GM23338 (cell line): ENCODE measurements around the gene TIMM29. TPM values are rescaled to one million over a fixed set of nuclear protein-coding genes. Genes with fewer than 3 reads are reported as not detected.

ENCODE experiments used
- ATAC-seq: fragments of 200-7000 bp; cut with Tn5 transposase; 3 replicates; pipeline ENCODE4 v1.9.1; 2020
- DNase-seq: peaks from one replicate; pipeline ENCODE4 v3.0.0-alpha.2; 2015; ENCODE audit warnings: low spot score
- H2AFZ ChIP-seq: fragments of 200-600 bp; sonication (generic); 2 replicates; pipeline ENCODE4 v1.8.0; 2016; ENCODE audit warnings: antibody characterized with exemption, mild to moderate bottlenecking, moderate library complexity
- H3F3A ChIP-seq: fragments of 200-600 bp; sonication (generic); replicated peaks from 2 replicates; pipeline ENCODE4 v1.8.0; 2017; ENCODE audit warnings: antibody characterized with exemption, mixed run types, low read depth
- H3K27ac ChIP-seq: fragments of 200-600 bp; sonication (generic); 2 replicates; pipeline ENCODE4 v1.6.1; 2016; ENCODE audit warnings: low read depth
- H3K27me3 ChIP-seq: fragments of 200-600 bp; sonication (generic); 2 replicates; pipeline ENCODE4 v1.8.0; 2016; ENCODE audit warnings: mild to moderate bottlenecking, mixed run types, moderate library complexity; ENCODE audit not compliant: insufficient read depth
- H3K36me3 ChIP-seq: fragments of 200-600 bp; sonication (generic); 2 replicates; pipeline ENCODE4 v1.8.0; 2016; ENCODE audit warnings: mild to moderate bottlenecking; ENCODE audit not compliant: insufficient read depth
- H3K4me1 ChIP-seq: fragments of 200-600 bp; sonication (generic); 2 replicates; pipeline ENCODE4 v1.8.0; 2016; ENCODE audit warnings: mild to moderate bottlenecking, moderate library complexity; ENCODE audit not compliant: insufficient read depth
- H3K4me2 ChIP-seq: fragments of 200-600 bp; sonication (generic); 2 replicates; pipeline ENCODE4 v1.7.1; 2017; ENCODE audit warnings: mixed run types
- H3K4me3 ChIP-seq: fragments of 200-600 bp; sonication (generic); 2 replicates; pipeline ENCODE4 v1.6.1; 2016; ENCODE audit warnings: mixed run types
- H3K79me2 ChIP-seq: fragments of 200-600 bp; sonication (generic); replicated peaks from 2 replicates; pipeline ENCODE4 v1.8.0; 2017; ENCODE audit warnings: mild to moderate bottlenecking; ENCODE audit not compliant: insufficient read depth
- H3K9me2 ChIP-seq: fragments of 200-600 bp; sonication (generic); 2 replicates; pipeline ENCODE4 v1.8.0; 2017; ENCODE audit not compliant: insufficient read depth
- H4K20me1 ChIP-seq: fragments of 200-600 bp; sonication (generic); replicated peaks from 2 replicates; pipeline ENCODE4 v1.8.0; 2017; ENCODE audit warnings: mild to moderate bottlenecking; ENCODE audit not compliant: insufficient read depth
- H3K27ac Mint-ChIP-seq: 2 replicates; pipeline ENCODE4 v1.8.0; 2020; ENCODE audit warnings: inconsistent platforms, mild to moderate bottlenecking, moderate library complexity, mixed read lengths
- H3K27me3 Mint-ChIP-seq: 3 replicates; pipeline ENCODE4 v1.8.0; 2022; ENCODE audit warnings: low read depth, mild to moderate bottlenecking, moderate library complexity, mixed read lengths, inconsistent platforms; ENCODE audit not compliant: insufficient read depth, poor library complexity
- H3K36me3 Mint-ChIP-seq: 3 replicates; pipeline ENCODE4 v1.8.0; 2021; ENCODE audit warnings: low read depth, mild to moderate bottlenecking, inconsistent platforms, moderate library complexity, mixed read lengths
- H3K4me1 Mint-ChIP-seq: 3 replicates; pipeline ENCODE4 v1.8.0; 2020; ENCODE audit warnings: mild to moderate bottlenecking, inconsistent platforms, mixed read lengths
- H3K4me3 Mint-ChIP-seq: 3 replicates; pipeline ENCODE4 v1.8.0; 2021; ENCODE audit warnings: moderate library complexity, mild to moderate bottlenecking, inconsistent platforms, mixed read lengths
- H3K9me3 Mint-ChIP-seq: 3 replicates; pipeline ENCODE4 v1.8.0; 2020; ENCODE audit warnings: moderate library complexity, mild to moderate bottlenecking, inconsistent platforms, mixed read lengths
- CREB1 ChIP-seq: fragments of 250-450 bp; sonication (Bioruptor Pico); IDR thresholded peaks from 2 replicates; pipeline ENCODE4 v1.5.0; 2020; ENCODE audit warnings: low read depth, mild to moderate bottlenecking, moderate library complexity
- EZH2 ChIP-seq: fragments of 200-600 bp; sonication (generic); IDR thresholded peaks from one replicate; pipeline ENCODE4 v1.8.0; 2017; ENCODE audit warnings: antibody characterized with exemption, mild to moderate bottlenecking, low read depth; ENCODE audit not compliant: unreplicated experiment
- EZH2phosphoT487 ChIP-seq: fragments of 200-600 bp; sonication (generic); IDR thresholded peaks from one replicate; pipeline ENCODE4 v1.8.1; 2018; ENCODE audit warnings: antibody characterized with exemption; ENCODE audit not compliant: unreplicated experiment
- JUNB ChIP-seq: IDR thresholded peaks from one replicate; pipeline ENCODE4 v1.6.1; 2016; ENCODE audit warnings: antibody characterized with exemption; ENCODE audit not compliant: unreplicated experiment
- NANOG ChIP-seq: IDR thresholded peaks from 2 replicates; pipeline ENCODE4 v1.6.1; 2016; ENCODE audit warnings: antibody characterized with exemption, borderline replicate concordance
- POLR2AphosphoS5 ChIP-seq: IDR thresholded peaks from 2 replicates; pipeline ENCODE4 v1.6.1; 2016; ENCODE audit warnings: antibody characterized with exemption, low read depth
- STAT1 ChIP-seq: IDR thresholded peaks from one replicate; pipeline ENCODE4 v1.6.1; 2016; ENCODE audit warnings: antibody characterized with exemption; ENCODE audit not compliant: unreplicated experiment
- ZNF114 ChIP-seq: fragments of 250-450 bp; sonication (Bioruptor Pico); IDR thresholded peaks from 2 replicates; pipeline ENCODE4 v1.5.0; 2020; ENCODE audit warnings: mild to moderate bottlenecking, moderate library complexity
- ZNF331 ChIP-seq: fragments of 250-450 bp; sonication (Bioruptor Pico); IDR thresholded peaks from 2 replicates; pipeline ENCODE4 v1.5.0; 2020; ENCODE audit warnings: low read depth, mild to moderate bottlenecking, moderate library complexity
- ZNF462 ChIP-seq: fragments of 250-450 bp; sonication (Bioruptor Pico); IDR thresholded peaks from 2 replicates; pipeline ENCODE4 v1.5.0; 2020; ENCODE audit warnings: mild to moderate bottlenecking, moderate library complexity
- polyA plus RNA-seq: library from polyadenylated mRNA; unstranded; fragments of >200 nt; fragmentation: Nextera tagmentation; extraction: Ambion mirVana; gene quantifications from 2 replicates; pipeline ENCODE4 v1.2.1, GENCODE V29; 2016
- total RNA-seq: library from RNA; depleted of rRNA; stranded (reverse); fragments of >200 nt; shearing (Covaris generic); gene quantifications from 2 replicates; pipeline ENCODE4 v1.2.3, GENCODE V29; 2014
- TF ChIP-seq, protein P1 (sequence below), 2 experiments: fragments of 200-600 bp in 1 of 2; sonication (generic) in 1 of 2; conservative IDR thresholded peaks; 2 replicates each; pipeline versions ENCODE4 v1.5.1 to v1.6.1; 2016 to 2017; ENCODE audit warnings: antibody characterized with exemption in 2 of 2, low read depth in 2 of 2, mild to moderate bottlenecking in 2 of 2, moderate library complexity in 1 of 2
- TF ChIP-seq, protein P2 (sequence below): IDR thresholded peaks from one replicate; pipeline ENCODE4 v1.6.1; 2018; ENCODE audit warnings: antibody characterized with exemption; ENCODE audit not compliant: unreplicated experiment
- TF ChIP-seq, protein P3 (sequence below): IDR thresholded peaks from 2 replicates; pipeline ENCODE4 v1.6.1; 2016; ENCODE audit warnings: antibody characterized with exemption

TIMM29 gene
- total and polyA plus RNA-seq, 2 experiments from 2014 or later = 24.1 to 60.7 TPM

GRCh38 chr19:10885201-10886169 lies 43.1 kb upstream of the TIMM29 start:
- peak overlapping the region; percentile 20; the same call in 2 of the 3 replicates for H3K4me3 Mint-ChIP-seq
- H3K27me3 ChIP-seq = no peaks in the 10 kb centered on the region
- H4K20me1 ChIP-seq = peaks cover 5% of the 10 kb centered on the region
- H3K27ac Mint-ChIP-seq = peak overlapping the region; percentile 82
- peaks cover 97% of the 10 kb centered on the region for H3K79me2 ChIP-seq
- no peak overlapping the region for H3K4me3 ChIP-seq
- H3K9me2 ChIP-seq = no peaks in the 10 kb centered on the region
- DNase-seq (peak; percentile 83), ATAC-seq (peak; percentile 15)
- peaks cover 84% of the 10 kb centered on the region for H3K4me1 ChIP-seq
- peaks cover 8% of the 10 kb centered on the region for H3K27me3 Mint-ChIP-seq
- peaks cover 62% of the 10 kb centered on the region for H3K4me1 Mint-ChIP-seq
- H3F3A ChIP-seq = peaks cover 39% of the 10 kb centered on the region
- H3K27ac ChIP-seq = peak overlapping the region; percentile 97
- H3K36me3 Mint-ChIP-seq = no peaks in the 10 kb centered on the region
- H3K36me3 ChIP-seq = no peaks in the 10 kb centered on the region
- H3K4me2 ChIP-seq = peak overlapping the region; percentile 65
- no peak for TF ChIP-seq STAT1
- TF ChIP-seq NANOG = no peak
- TF ChIP-seq EZH2 = no peak
- TF ChIP-seq JUNB = no peak
- TF ChIP-seq, protein P1, sequence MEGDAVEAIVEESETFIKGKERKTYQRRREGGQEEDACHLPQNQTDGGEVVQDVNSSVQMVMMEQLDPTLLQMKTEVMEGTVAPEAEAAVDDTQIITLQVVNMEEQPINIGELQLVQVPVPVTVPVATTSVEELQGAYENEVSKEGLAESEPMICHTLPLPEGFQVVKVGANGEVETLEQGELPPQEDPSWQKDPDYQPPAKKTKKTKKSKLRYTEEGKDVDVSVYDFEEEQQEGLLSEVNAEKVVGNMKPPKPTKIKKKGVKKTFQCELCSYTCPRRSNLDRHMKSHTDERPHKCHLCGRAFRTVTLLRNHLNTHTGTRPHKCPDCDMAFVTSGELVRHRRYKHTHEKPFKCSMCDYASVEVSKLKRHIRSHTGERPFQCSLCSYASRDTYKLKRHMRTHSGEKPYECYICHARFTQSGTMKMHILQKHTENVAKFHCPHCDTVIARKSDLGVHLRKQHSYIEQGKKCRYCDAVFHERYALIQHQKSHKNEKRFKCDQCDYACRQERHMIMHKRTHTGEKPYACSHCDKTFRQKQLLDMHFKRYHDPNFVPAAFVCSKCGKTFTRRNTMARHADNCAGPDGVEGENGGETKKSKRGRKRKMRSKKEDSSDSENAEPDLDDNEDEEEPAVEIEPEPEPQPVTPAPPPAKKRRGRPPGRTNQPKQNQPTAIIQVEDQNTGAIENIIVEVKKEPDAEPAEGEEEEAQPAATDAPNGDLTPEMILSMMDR (conservative IDR thresholded peaks at IDR 0.05; ENCODE audit: low read depth in 2 of 2) = no peak
- no peak for TF ChIP-seq ZNF462 (CRISPR knock-in tag)
- TF ChIP-seq, protein P2, sequence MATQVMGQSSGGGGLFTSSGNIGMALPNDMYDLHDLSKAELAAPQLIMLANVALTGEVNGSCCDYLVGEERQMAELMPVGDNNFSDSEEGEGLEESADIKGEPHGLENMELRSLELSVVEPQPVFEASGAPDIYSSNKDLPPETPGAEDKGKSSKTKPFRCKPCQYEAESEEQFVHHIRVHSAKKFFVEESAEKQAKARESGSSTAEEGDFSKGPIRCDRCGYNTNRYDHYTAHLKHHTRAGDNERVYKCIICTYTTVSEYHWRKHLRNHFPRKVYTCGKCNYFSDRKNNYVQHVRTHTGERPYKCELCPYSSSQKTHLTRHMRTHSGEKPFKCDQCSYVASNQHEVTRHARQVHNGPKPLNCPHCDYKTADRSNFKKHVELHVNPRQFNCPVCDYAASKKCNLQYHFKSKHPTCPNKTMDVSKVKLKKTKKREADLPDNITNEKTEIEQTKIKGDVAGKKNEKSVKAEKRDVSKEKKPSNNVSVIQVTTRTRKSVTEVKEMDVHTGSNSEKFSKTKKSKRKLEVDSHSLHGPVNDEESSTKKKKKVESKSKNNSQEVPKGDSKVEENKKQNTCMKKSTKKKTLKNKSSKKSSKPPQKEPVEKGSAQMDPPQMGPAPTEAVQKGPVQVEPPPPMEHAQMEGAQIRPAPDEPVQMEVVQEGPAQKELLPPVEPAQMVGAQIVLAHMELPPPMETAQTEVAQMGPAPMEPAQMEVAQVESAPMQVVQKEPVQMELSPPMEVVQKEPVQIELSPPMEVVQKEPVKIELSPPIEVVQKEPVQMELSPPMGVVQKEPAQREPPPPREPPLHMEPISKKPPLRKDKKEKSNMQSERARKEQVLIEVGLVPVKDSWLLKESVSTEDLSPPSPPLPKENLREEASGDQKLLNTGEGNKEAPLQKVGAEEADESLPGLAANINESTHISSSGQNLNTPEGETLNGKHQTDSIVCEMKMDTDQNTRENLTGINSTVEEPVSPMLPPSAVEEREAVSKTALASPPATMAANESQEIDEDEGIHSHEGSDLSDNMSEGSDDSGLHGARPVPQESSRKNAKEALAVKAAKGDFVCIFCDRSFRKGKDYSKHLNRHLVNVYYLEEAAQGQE = no peak
- no peak for TF ChIP-seq ZNF331 (CRISPR knock-in tag)
- TF ChIP-seq EZH2phosphoT487 = no peak
- TF ChIP-seq, protein P3, sequence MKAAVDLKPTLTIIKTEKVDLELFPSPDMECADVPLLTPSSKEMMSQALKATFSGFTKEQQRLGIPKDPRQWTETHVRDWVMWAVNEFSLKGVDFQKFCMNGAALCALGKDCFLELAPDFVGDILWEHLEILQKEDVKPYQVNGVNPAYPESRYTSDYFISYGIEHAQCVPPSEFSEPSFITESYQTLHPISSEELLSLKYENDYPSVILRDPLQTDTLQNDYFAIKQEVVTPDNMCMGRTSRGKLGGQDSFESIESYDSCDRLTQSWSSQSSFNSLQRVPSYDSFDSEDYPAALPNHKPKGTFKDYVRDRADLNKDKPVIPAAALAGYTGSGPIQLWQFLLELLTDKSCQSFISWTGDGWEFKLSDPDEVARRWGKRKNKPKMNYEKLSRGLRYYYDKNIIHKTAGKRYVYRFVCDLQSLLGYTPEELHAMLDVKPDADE = no peak
- no peak for TF ChIP-seq CREB1 (CRISPR knock-in tag)
- no peak for TF ChIP-seq POLR2AphosphoS5
- no peak for TF ChIP-seq ZNF114
- H2AFZ ChIP-seq = no peak overlapping the region
- H3K9me3 Mint-ChIP-seq = no peaks in the 10 kb centered on the region
